Measurements from ENCODE around the gene SERPINB6. TPM values are rescaled to one million over a fixed set of nuclear protein-coding genes. Genes with fewer than 3 reads are reported as not detected.

SERPINB6 gene
- total RNA-seq, 3 donors from 2014 or later = 14.9 to 15.9 (median 15.3) TPM

- Mint-ChIP-seq H3K9me3 (no peaks in the 10 kb centered on the region), H3K4me3 (peak overlapping the region; percentile 99), H3K36me3 (ENCODE audit: insufficient read depth) (peaks cover 42% of the 10 kb centered on the region), H3K4me1 (ENCODE audit: low read depth) (peaks cover 56% of the 10 kb centered on the region), H3K27me3 (ENCODE audit: low read depth) (no peaks in the 10 kb centered on the region)
- DNase-seq (no peak), ATAC-seq (peak in 1 of 2 donors; percentile 9)
Measured at GRCh38 chr6:2900821-2901644, 70.3 kb downstream of the SERPINB6 start.

- ATAC-seq (no peak), DNase-seq (no peak)
- Mint-ChIP-seq H3K4me3 (peak overlapping the region; percentile 99), H3K4me1 (ENCODE audit: low read depth) (peaks cover 58% of the 10 kb centered on the region), H3K9me3 (no peaks in the 10 kb centered on the region), H3K36me3 (ENCODE audit: insufficient read depth) (peaks cover 44% of the 10 kb centered on the region), H3K27me3 (ENCODE audit: low read depth) (no peaks in the 10 kb centered on the region)
Measured at GRCh38 chr6:2900221-2900807, 71.1 kb downstream of the SERPINB6 start.

GRCh38 chr6:2899596-2899995 lies 71.8 kb downstream of the SERPINB6 start:
- Mint-ChIP-seq H3K4me3 (peak overlapping the region; percentile 99), H3K27me3 (ENCODE audit: low read depth) (no peaks in the 10 kb centered on the region), H3K36me3 (ENCODE audit: insufficient read depth) (peaks cover 51% of the 10 kb centered on the region), H3K4me1 (ENCODE audit: low read depth) (peaks cover 58% of the 10 kb centered on the region), H3K9me3 (no peaks in the 10 kb centered on the region)
- DNase-seq = no peak
- ATAC-seq = peak; percentile 31 to 36

Other genes starting within 250 kb of the SERPINB6 start
- gene MYLK4, start 220.6 kb downstream of the SERPINB6 start, total RNA-seq = under 1 TPM; 0.08 to 0.18 (median 0.11) TPM
- 10 to 100 TPM; 44.1 to 52.1 (median 49.0) TPM for gene WRNIP1, start 206.2 kb downstream of the SERPINB6 start, total RNA-seq
- 10 to 100 TPM; 16.7 to 19.3 (median 18.0) TPM for gene SERPINB1, start 129.7 kb downstream of the SERPINB6 start, total RNA-seq
- gene SERPINB9, start 68.3 kb downstream of the SERPINB6 start, total RNA-seq = 10 to 100 TPM; 41.0 to 48.0 (median 42.4) TPM
- gene NQO2, start 28.3 kb upstream of the SERPINB6 start, total RNA-seq = 10 to 100 TPM; 35.5 to 41.8 (median 38.4) TPM
- gene RIPK1, start 96.9 kb upstream of the SERPINB6 start, total RNA-seq = 10 to 100 TPM; 16.5 to 17.4 (median 16.6) TPM
- gene BPHL, start 147.1 kb upstream of the SERPINB6 start, total RNA-seq = 1 to 10 TPM; 3.5 to 6.1 (median 4.5) TPM
- gene TUBB2A, start 186.0 kb upstream of the SERPINB6 start, total RNA-seq = 1 to 10 TPM; 5.4 to 7.7 (median 7.1) TPM